AG04450 (cell line): ENCODE results near the gene SORT1. TPM values are rescaled to one million over a fixed set of nuclear protein-coding genes. Genes with fewer than 3 reads are reported as not detected.

ENCODE experiments used
- CTCF ChIA-PET: fragments of 300-600, 350-600 bp; formaldehyde crosslinking; extraction: SDS; loops from one replicate; lab custom pipeline; 2022; ENCODE audit warnings: antibody characterized with exemption, inconsistent platforms; lab: Charles Lee
- POLR2A ChIA-PET: fragments of 350-600 bp; formaldehyde crosslinking; extraction: SDS; loops from one replicate; lab custom pipeline; 2021; ENCODE audit warnings: antibody characterized with exemption, inconsistent platforms; lab: Yijun Ruan, JAX
- DNase-seq: peaks from one replicate; pipeline ENCODE4 v3.0.0-alpha.2; 2011; ENCODE audit warnings: low read depth, low spot score
- H3K27ac ChIP-seq: one replicate; pipeline ENCODE4 v1.5.1; 2012; ENCODE audit warnings: low read depth, low read length, control low read depth
- H3K27me3 ChIP-seq: one replicate; pipeline ENCODE4 v1.6.0; 2012; ENCODE audit warnings: low read length; ENCODE audit not compliant: control insufficient read depth, insufficient read depth
- H3K4me3 ChIP-seq: 2 replicates; pipeline ENCODE4 v1.5.1; 2011; ENCODE audit warnings: mild to moderate bottlenecking, low read depth, low read length, control low read depth
- H3K9me3 ChIP-seq: 2 replicates; pipeline ENCODE4 v1.5.1; 2012; ENCODE audit warnings: low read length; ENCODE audit not compliant: control insufficient read depth, insufficient read depth
- CTCF ChIP-seq: IDR thresholded peaks from 2 replicates; pipeline ENCODE4 v1.5.1; 2011; ENCODE audit warnings: low read depth, low read length, control low read depth, inconsistent platforms
- polyA plus RNA-seq: library from polyadenylated mRNA; depleted of rRNA; stranded (reverse); fragments of >200 nt; gene quantifications from 2 replicates; pipeline ENCODE4 v1.2.3, GENCODE V29; 2011

The SORT1 gene
- polyA plus RNA-seq, 1 experiment, result 42.8 TPM

DNA sequence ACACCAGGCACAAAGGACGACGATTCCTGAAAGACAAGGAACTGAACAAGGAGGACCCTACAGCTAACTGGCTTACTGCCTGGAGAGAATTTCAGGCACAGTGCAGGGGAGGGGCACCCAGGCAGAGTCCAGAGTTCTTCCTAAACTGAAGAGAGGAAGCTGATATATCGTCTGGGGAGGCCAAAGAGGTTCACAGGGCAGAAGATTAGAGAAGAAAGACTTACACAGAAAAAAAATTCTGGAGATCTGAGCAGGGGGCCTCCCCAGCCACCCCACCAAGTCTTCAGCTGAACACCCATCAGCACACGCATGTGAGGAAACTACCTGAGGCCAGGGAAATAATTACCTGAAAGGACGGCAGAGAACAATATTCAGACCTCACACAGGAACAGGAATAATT, 24.6 kb downstream of the SORT1 start:
- Histone ChIP-seq H3K27me3 (no peaks in the 10 kb centered on the region), H3K9me3 (no peaks in the 10 kb centered on the region; the same call in 1 of the 2 replicates), H3K27ac (no peak overlapping the region), H3K4me3 (no peak overlapping the region)
- POLR2A ChIA-PET, result no interaction called here
- no peak for DNase-seq
- TF ChIP-seq CTCF, result no peak
- CTCF ChIA-PET, result interaction anchor here (1.2 kb wide), 1 partner anchor 109 kb away, joined by 3 read pairs; no protein-coding TSS in a partner anchor

DNA sequence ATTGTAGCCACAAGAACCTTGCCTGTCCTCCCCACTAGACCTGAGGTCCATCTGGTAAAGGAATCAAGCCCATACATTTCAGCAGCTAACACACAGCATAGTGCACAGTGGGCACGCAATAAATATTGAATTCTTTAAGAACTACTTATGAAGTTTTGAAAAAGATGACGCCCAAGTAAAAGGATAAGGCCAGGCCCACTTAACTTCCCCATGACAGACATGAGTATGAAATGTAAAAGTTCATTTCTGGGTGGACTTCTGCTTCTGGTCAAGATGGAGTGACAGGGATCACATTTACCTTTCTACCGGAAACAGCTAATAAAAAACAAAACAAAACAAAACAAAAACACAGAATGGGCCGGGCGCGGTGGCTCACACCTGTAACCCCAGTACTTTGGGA, 25.4 kb downstream of the SORT1 start:
- Histone ChIP-seq H3K9me3 (no peaks in the 10 kb centered on the region; the same call in 1 of the 2 replicates), H3K27ac (peak overlapping the region; percentile 94), H3K27me3 (no peaks in the 10 kb centered on the region), H3K4me3 (no peak overlapping the region)
- no peak for DNase-seq
- CTCF ChIA-PET, result interaction anchor here (1.5 kb wide), 1 partner anchor 171 kb away, joined by 4 read pairs; no protein-coding TSS in a partner anchor
- POLR2A ChIA-PET, result interaction anchor here (0.7 to 1.5 kb wide), 3 partner anchors 95 to 160 kb away, joined by 3 to 4 read pairs (median 3); no protein-coding TSS in a partner anchor
- no peak for TF ChIP-seq CTCF

DNA sequence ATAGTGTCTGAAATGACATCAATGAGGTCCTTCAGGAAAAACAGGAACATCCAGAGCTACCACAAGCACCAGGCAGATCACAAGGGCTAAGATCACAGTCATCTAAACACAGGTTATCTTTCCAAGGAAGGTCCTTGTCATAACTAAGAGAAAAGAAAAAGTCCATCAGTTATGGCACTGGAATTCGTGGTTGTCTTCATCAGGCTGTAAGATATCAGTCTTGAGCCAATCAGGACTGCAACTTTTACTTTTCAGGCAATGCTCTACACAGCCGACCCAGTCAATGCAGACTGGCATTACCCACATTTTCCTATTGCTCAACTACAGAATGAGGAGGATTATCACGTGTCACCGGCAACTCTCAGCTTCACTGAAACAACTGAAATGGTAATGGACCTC, 26.4 kb downstream of the SORT1 start:
- ChIA-PET CTCF (interaction anchor here (0.6 to 1.5 kb wide), 3 partner anchors 107 to 272 kb away, joined by 3 to 8 read pairs (median 4); no protein-coding TSS in a partner anchor), POLR2A (interaction anchor here (0.8 to 1.8 kb wide), 6 partner anchors 8 to 95 kb away, joined by 3 to 9 read pairs (median 4); partner anchors contain the start of gene SORT1)
- peak overlapping the region; percentile 43 for H3K4me3 ChIP-seq
- H3K27ac ChIP-seq, result peak overlapping the region; percentile 94
- no peaks in the 10 kb centered on the region for H3K27me3 ChIP-seq
- TF ChIP-seq CTCF, result no peak
- no peak for DNase-seq
- no peaks in the 10 kb centered on the region; the same call in 1 of the 2 replicates for H3K9me3 ChIP-seq

- Histone ChIP-seq H3K9me3 (no peaks in the 10 kb centered on the region; the same call in 1 of the 2 replicates), H3K4me3 (peak overlapping the region; percentile 43), H3K27me3 (no peaks in the 10 kb centered on the region), H3K27ac (peak overlapping the region; percentile 94)
- ChIA-PET POLR2A (interaction anchor here (0.6 to 1.8 kb wide), 9 partner anchors 9 to 271 kb away, joined by 3 to 9 read pairs (median 4); partner anchors contain the start of gene SORT1), CTCF (interaction anchor here (0.6 to 1.5 kb wide), 4 partner anchors 94 to 271 kb away, joined by 3 to 8 read pairs (median 4); no protein-coding TSS in a partner anchor)
- TF ChIP-seq CTCF, result no peak
- DNase-seq, result peak; percentile 90
Observed at GRCh38 chr1:109370712-109371340, 26.9 kb downstream of the SORT1 start.
